Keratinocyte (primary cell): ENCODE data around the gene CHAMP1.

ENCODE experiments used
- EZH2 ChIP-seq: IDR thresholded peaks from one replicate; pipeline ENCODE4 v1.6.1; 2012; ENCODE audit warnings: inconsistent platforms, mild to moderate bottlenecking, low read length, moderate library complexity
- TF ChIP-seq, protein P1 (sequence below), 3 experiments: IDR thresholded peaks in 1 of 3; conservative IDR thresholded peaks in 1 of 3; optimal IDR thresholded peaks in 1 of 3; 2 replicates in 2 of 3; 3 replicates in 1 of 3; pipeline versions ENCODE3 to v1.5.1; 2011; ENCODE audit warnings: low read length in 3 of 3, mild to moderate bottlenecking in 3 of 3, moderate library complexity in 2 of 3, control low read depth in 1 of 3, inconsistent platforms in 1 of 3; ENCODE audit not compliant: insufficient read depth in 2 of 3; ENCODE audit errors: extremely low read depth in 1 of 3

DNA sequence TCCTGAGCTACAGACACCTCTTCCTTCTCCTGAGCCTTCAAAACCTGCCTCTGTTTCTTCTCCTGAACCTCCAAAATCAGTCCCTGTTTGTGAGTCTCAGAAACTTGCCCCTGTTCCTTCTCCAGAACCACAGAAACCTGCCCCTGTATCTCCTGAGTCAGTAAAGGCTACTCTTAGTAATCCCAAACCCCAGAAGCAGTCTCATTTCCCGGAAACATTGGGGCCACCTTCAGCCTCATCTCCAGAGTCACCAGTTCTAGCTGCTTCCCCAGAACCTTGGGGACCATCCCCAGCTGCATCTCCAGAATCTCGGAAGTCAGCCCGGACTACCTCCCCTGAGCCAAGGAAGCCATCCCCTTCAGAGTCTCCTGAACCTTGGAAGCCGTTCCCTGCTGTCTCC, 10.0 kb downstream of the CHAMP1 start:
- TF ChIP-seq EZH2, result no peak
- TF ChIP-seq, protein P1, sequence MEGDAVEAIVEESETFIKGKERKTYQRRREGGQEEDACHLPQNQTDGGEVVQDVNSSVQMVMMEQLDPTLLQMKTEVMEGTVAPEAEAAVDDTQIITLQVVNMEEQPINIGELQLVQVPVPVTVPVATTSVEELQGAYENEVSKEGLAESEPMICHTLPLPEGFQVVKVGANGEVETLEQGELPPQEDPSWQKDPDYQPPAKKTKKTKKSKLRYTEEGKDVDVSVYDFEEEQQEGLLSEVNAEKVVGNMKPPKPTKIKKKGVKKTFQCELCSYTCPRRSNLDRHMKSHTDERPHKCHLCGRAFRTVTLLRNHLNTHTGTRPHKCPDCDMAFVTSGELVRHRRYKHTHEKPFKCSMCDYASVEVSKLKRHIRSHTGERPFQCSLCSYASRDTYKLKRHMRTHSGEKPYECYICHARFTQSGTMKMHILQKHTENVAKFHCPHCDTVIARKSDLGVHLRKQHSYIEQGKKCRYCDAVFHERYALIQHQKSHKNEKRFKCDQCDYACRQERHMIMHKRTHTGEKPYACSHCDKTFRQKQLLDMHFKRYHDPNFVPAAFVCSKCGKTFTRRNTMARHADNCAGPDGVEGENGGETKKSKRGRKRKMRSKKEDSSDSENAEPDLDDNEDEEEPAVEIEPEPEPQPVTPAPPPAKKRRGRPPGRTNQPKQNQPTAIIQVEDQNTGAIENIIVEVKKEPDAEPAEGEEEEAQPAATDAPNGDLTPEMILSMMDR (optimal IDR thresholded peaks at IDR 0.05 in 1 of 3, IDR thresholded peaks at IDR 0.05 in 1 of 3, conservative IDR thresholded peaks at IDR 0.05 in 1 of 3; ENCODE audit: extremely low read depth in 1 of 3, insufficient read depth in 2 of 3, low read length in 3 of 3), result no peak
